Caco-2 (cell line): ENCODE results near the gene SMARCB1. TPM values are rescaled to one million over a fixed set of nuclear protein-coding genes. Genes with fewer than 3 reads are reported as not detected.
A peak's percentile ranks its signal among the peaks of the same experiment; 100 is the strongest.

Experiments
- BruUV-seq: library from RNA; stranded (reverse); fragments of 400-500 nt; replicated peaks from 2 replicates; lab custom pipeline; 2021; lab: Mats Ljungman, UMichigan
- CTCF ChIA-PET: fragments of 300-600 bp; sonication (Branson Sonifier 250); formaldehyde crosslinking; loops from one replicate; lab custom pipeline; 2022; ENCODE audit warnings: antibody characterized with exemption; lab: Charles Lee
- POLR2A ChIA-PET: fragments of 300-600 bp; sonication (Branson Sonifier 250); formaldehyde crosslinking; loops from one replicate; lab custom pipeline; 2022; ENCODE audit warnings: antibody characterized with exemption; lab: Charles Lee
- DNase-seq, 2 experiments: peaks; one replicate each; pipeline versions ENCODE4 v3.0.0 to v3.0.0-alpha.2; 2020 to 2022
- H3K27me3 ChIP-seq: replicated peaks from 2 replicates; pipeline ENCODE4 v1.6.0; 2011; ENCODE audit warnings: low read length; ENCODE audit not compliant: control insufficient read depth, insufficient read depth
- H3K36me3 ChIP-seq: 2 replicates; pipeline ENCODE4 v1.5.1; 2011; ENCODE audit warnings: low read length; ENCODE audit not compliant: control insufficient read depth, insufficient read depth
- H3K4me1 ChIP-seq: fragments of 250-450 bp; sonication (Bioruptor Pico); 2 replicates; pipeline ENCODE4 v1.5.1; 2020; ENCODE audit warnings: mild to moderate bottlenecking
- H3K4me3 ChIP-seq: 2 replicates; pipeline ENCODE4 v1.5.1; 2011; ENCODE audit warnings: low read depth, mild to moderate bottlenecking, control low read depth, low read length
- H3K9me3 ChIP-seq: fragments of 250-450 bp; sonication (Bioruptor Pico); 2 replicates; pipeline ENCODE4 v1.5.1; 2020; ENCODE audit warnings: mild to moderate bottlenecking, moderate library complexity
- H3K27ac Mint-ChIP-seq: one replicate; pipeline ENCODE4 v1.8.0; 2022; ENCODE audit warnings: mixed read lengths; ENCODE audit not compliant: unreplicated experiment
- H3K27me3 Mint-ChIP-seq: one replicate; pipeline ENCODE4 v1.8.0; 2022; ENCODE audit warnings: mixed read lengths; ENCODE audit not compliant: insufficient read depth, unreplicated experiment
- H3K36me3 Mint-ChIP-seq: one replicate; pipeline ENCODE4 v1.8.0; 2022; ENCODE audit warnings: mild to moderate bottlenecking, mixed read lengths; ENCODE audit not compliant: insufficient read depth, unreplicated experiment
- H3K4me1 Mint-ChIP-seq: one replicate; pipeline ENCODE4 v1.8.0; 2022; ENCODE audit warnings: low read depth, mixed read lengths; ENCODE audit not compliant: unreplicated experiment
- H3K4me3 Mint-ChIP-seq: one replicate; pipeline ENCODE4 v1.8.0; 2022; ENCODE audit warnings: mild to moderate bottlenecking, moderate library complexity, mixed read lengths; ENCODE audit not compliant: unreplicated experiment
- H3K9me3 Mint-ChIP-seq: one replicate; pipeline ENCODE4 v1.8.0; 2022; ENCODE audit warnings: mixed read lengths; ENCODE audit not compliant: unreplicated experiment
- CTCF ChIP-seq, 2 experiments: fragments of 200-600 bp in 1 of 2; IDR thresholded peaks; 1 replicate in 1 of 2; 2 replicates in 1 of 2; pipeline versions ENCODE4 v1.5.1 to v1.8.0; 2011 to 2022; ENCODE audit warnings: antibody characterized with exemption in 1 of 2, control low read depth in 1 of 2, inconsistent platforms in 1 of 2, low read depth in 1 of 2, low read length in 1 of 2, mild to moderate bottlenecking in 1 of 2, moderate library complexity in 1 of 2; ENCODE audit not compliant: insufficient read depth in 1 of 2, severe bottlenecking in 1 of 2, unreplicated experiment in 1 of 2
- intact Hi-C: fragments of 100-400 bp; cut with micrococcal nuclease; formaldehyde crosslinking; loops from one replicate; pipeline ENCODE4 v1.10.0; 2022; ENCODE audit not compliant: unreplicated experiment
- total RNA-seq: library from RNA; stranded (reverse); gene quantifications from 2 replicates; pipeline ENCODE4 v1.2.3, GENCODE V29; 2022

Gene SMARCB1
- total RNA-seq, 1 experiment from 2014 or later: 157 TPM

- Histone ChIP-seq H3K4me3 (no peak overlapping the region), H3K27me3 (no peaks in the 10 kb centered on the region), H3K9me3 (no peaks in the 10 kb centered on the region), H3K36me3 (peaks cover 1% of the 10 kb centered on the region), H3K4me1 (peaks cover 7% of the 10 kb centered on the region)
- ChIA-PET POLR2A (no interaction called here), CTCF (interaction anchor here (0.6 to 0.7 kb wide), 2 partner anchors 17 to 193 kb away, joined by 3 to 4 read pairs; no protein-coding TSS in a partner anchor)
- intact Hi-C loops: loop anchor here (1.0 kb wide), 1 partner anchor 14 kb away; the partner anchor contains the start of gene ZNF70
- no peaks in the 10 kb centered on the region for H3K27me3 Mint-ChIP-seq
- H3K4me1 Mint-ChIP-seq: no peaks in the 10 kb centered on the region
- H3K4me3 Mint-ChIP-seq: peak overlapping the region; percentile 59
- H3K9me3 Mint-ChIP-seq: no peaks in the 10 kb centered on the region
- TF ChIP-seq CTCF (IDR thresholded peaks at IDR 0.05; ENCODE audit: insufficient read depth in 1 of 2, low read depth in 1 of 2, low read length in 1 of 2, severe bottlenecking in 1 of 2, unreplicated experiment in 1 of 2): no peak
- DNase-seq: peak in 1 of 2 experiments; percentile 39
- no TSS peak for BruUV-seq
- H3K36me3 Mint-ChIP-seq: peaks cover 11% of the 10 kb centered on the region
- H3K27ac Mint-ChIP-seq: peak overlapping the region; percentile 79
Observed at GRCh38 chr22:23764899-23765881, 21.6 kb upstream of the SMARCB1 start.

- Histone ChIP-seq H3K4me3 (peak overlapping the region; percentile 75), H3K4me1 (peaks cover 20% of the 10 kb centered on the region), H3K27me3 (no peaks in the 10 kb centered on the region), H3K36me3 (peaks cover 1% of the 10 kb centered on the region), H3K9me3 (no peaks in the 10 kb centered on the region)
- TF ChIP-seq CTCF (IDR thresholded peaks at IDR 0.05; ENCODE audit: insufficient read depth in 1 of 2, low read depth in 1 of 2, low read length in 1 of 2, severe bottlenecking in 1 of 2, unreplicated experiment in 1 of 2): no peak
- CTCF ChIA-PET: interaction anchor here (1.0 to 1.1 kb wide), 4 partner anchors 11 to 90 kb away, joined by 3 to 4 read pairs (median 4); partner anchors contain the start of genes SLC2A11 and ZNF70
- H3K4me1 Mint-ChIP-seq: no peaks in the 10 kb centered on the region
- no peaks in the 10 kb centered on the region for H3K27me3 Mint-ChIP-seq
- no peaks in the 10 kb centered on the region for H3K9me3 Mint-ChIP-seq
- DNase-seq: no peak
- H3K36me3 Mint-ChIP-seq: peaks cover 11% of the 10 kb centered on the region
- H3K4me3 Mint-ChIP-seq: peak overlapping the region; percentile 87
- intact Hi-C loops: no loop called here
- POLR2A ChIA-PET: interaction anchor here (1.5 to 1.9 kb wide), 2 partner anchors 16 to 90 kb away, joined by 10 to 20 read pairs; partner anchors contain the start of genes SLC2A11 and ZNF70
- BruUV-seq: no TSS peak
- H3K27ac Mint-ChIP-seq: peak overlapping the region; percentile 50
Observed at GRCh38 chr22:23767303-23767672, 19.5 kb upstream of the SMARCB1 start.
